AG04450 (cell line): Measurements from ENCODE around the gene CLDN7. TPM values are rescaled to one million over a fixed set of nuclear protein-coding genes. Genes with fewer than 3 reads are reported as not detected.

Source experiments
- CTCF ChIA-PET: fragments of 300-600, 350-600 bp; formaldehyde crosslinking; extraction: SDS; loops from one replicate; lab custom pipeline; 2022; ENCODE audit warnings: antibody characterized with exemption, inconsistent platforms; lab: Charles Lee
- POLR2A ChIA-PET: fragments of 350-600 bp; formaldehyde crosslinking; extraction: SDS; loops from one replicate; lab custom pipeline; 2021; ENCODE audit warnings: antibody characterized with exemption, inconsistent platforms; lab: Yijun Ruan, JAX
- DNase-seq: peaks from one replicate; pipeline ENCODE4 v3.0.0-alpha.2; 2011; ENCODE audit warnings: low read depth, low spot score
- H3K27ac ChIP-seq: one replicate; pipeline ENCODE4 v1.5.1; 2012; ENCODE audit warnings: low read depth, low read length, control low read depth
- H3K27me3 ChIP-seq: one replicate; pipeline ENCODE4 v1.6.0; 2012; ENCODE audit warnings: low read length; ENCODE audit not compliant: control insufficient read depth, insufficient read depth
- H3K4me3 ChIP-seq: 2 replicates; pipeline ENCODE4 v1.5.1; 2011; ENCODE audit warnings: mild to moderate bottlenecking, low read depth, low read length, control low read depth
- H3K9me3 ChIP-seq: 2 replicates; pipeline ENCODE4 v1.5.1; 2012; ENCODE audit warnings: low read length; ENCODE audit not compliant: control insufficient read depth, insufficient read depth
- CTCF ChIP-seq: IDR thresholded peaks from 2 replicates; pipeline ENCODE4 v1.5.1; 2011; ENCODE audit warnings: low read depth, low read length, control low read depth, inconsistent platforms
- polyA plus RNA-seq: library from polyadenylated mRNA; depleted of rRNA; stranded (reverse); fragments of >200 nt; gene quantifications from 2 replicates; pipeline ENCODE4 v1.2.3, GENCODE V29; 2011

Gene CLDN7
- polyA plus RNA-seq, 1 experiment: 0.84 TPM

DNA sequence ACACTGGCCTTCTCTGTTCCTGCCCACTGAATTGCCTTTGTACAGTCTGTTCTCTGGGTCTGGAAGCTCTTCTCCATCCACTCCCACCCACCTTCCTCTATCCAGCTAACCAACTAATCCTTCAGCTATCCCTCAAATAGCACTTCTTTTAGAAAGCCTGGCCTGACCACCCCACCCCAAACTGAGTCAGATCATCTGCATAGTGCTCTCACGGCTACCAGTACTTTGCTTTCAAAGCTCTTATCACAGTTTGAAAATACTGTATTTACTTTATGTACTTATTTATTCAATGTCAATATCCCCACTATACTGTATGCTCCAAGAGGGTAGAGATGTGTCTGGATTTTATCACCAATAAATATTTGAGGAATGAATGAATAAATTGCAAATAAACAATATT, 4.5 kb upstream of the CLDN7 start:
- Histone ChIP-seq H3K27ac (no peak overlapping the region), H3K9me3 (no peaks in the 10 kb centered on the region; the same call in 1 of the 2 replicates), H3K27me3 (peaks cover 8% of the 10 kb centered on the region), H3K4me3 (no peak overlapping the region)
- no peak for TF ChIP-seq CTCF
- ChIA-PET POLR2A (interaction anchor here (1.5 kb wide), 1 partner anchor 24 kb away, joined by 5 read pairs; no protein-coding TSS in a partner anchor), CTCF (interaction anchor here (1.1 to 1.2 kb wide), 3 partner anchors 12 to 30 kb away, joined by 4 to 7 read pairs (median 4); no protein-coding TSS in a partner anchor)
- DNase-seq: no peak

DNA sequence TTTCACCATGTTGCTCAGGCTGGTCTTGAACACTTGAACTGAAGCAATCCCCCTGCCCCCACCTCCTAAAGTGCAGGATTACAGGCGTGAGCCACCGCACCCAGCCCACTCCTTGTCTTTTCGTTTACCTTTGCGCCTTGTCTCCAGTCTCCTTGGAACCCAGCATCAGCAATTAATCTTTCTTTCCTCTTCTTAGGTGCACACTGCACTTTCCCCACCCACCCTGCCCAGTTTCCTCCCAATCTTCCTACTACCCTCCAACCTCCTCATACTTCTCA, 1.5 kb upstream of the CLDN7 start:
- DNase-seq: no peak
- H3K27ac ChIP-seq: no peak overlapping the region
- no peak for TF ChIP-seq CTCF
- peaks cover 8% of the 10 kb centered on the region for H3K27me3 ChIP-seq
- H3K4me3 ChIP-seq: no peak overlapping the region
- CTCF ChIA-PET: no interaction called here
- POLR2A ChIA-PET: interaction anchor here (1.1 kb wide), 1 partner anchor 42 kb away, joined by 10 read pairs; no protein-coding TSS in a partner anchor
- H3K9me3 ChIP-seq: no peaks in the 10 kb centered on the region; the same call in 1 of the 2 replicates

- POLR2A ChIA-PET: no interaction called here
- H3K9me3 ChIP-seq: no peaks in the 10 kb centered on the region; the same call in 1 of the 2 replicates
- H3K27me3 ChIP-seq: peaks cover 8% of the 10 kb centered on the region
- no peak for DNase-seq
- no peak for TF ChIP-seq CTCF
- CTCF ChIA-PET: no interaction called here
- no peak overlapping the region for H3K27ac ChIP-seq
- no peak overlapping the region for H3K4me3 ChIP-seq
Observed at GRCh38 chr17:7262935-7263800, 890 bp upstream of the CLDN7 start.

- peak overlapping the region; percentile 40; the same call in 1 of the 2 replicates for H3K4me3 ChIP-seq
- H3K27me3 ChIP-seq: peaks cover 8% of the 10 kb centered on the region
- H3K9me3 ChIP-seq: no peaks in the 10 kb centered on the region; the same call in 1 of the 2 replicates
- no peak for DNase-seq
- ChIA-PET CTCF (no interaction called here), POLR2A (interaction anchor here (0.6 to 0.7 kb wide), 2 partner anchors 50 to 213 kb away, joined by 4 to 8 read pairs; no protein-coding TSS in a partner anchor)
- no peak overlapping the region for H3K27ac ChIP-seq
- no peak for TF ChIP-seq CTCF
Observed at GRCh38 chr17:7261379-7262191, 693 bp downstream of the CLDN7 start.
